HFFc6 (cell line): Measurements from ENCODE around the gene RHEB. TPM values are rescaled to one million over a fixed set of nuclear protein-coding genes. Genes with fewer than 3 reads are reported as not detected.

Source experiments
- DNase-seq: peaks from one replicate; pipeline ENCODE4 v3.0.0-alpha.2; 2018
- H3K27ac Mint-ChIP-seq: 2 replicates; pipeline ENCODE4 v1.8.0; 2020; ENCODE audit warnings: mild to moderate bottlenecking, mixed read lengths
- H3K27me3 Mint-ChIP-seq: 2 replicates; pipeline ENCODE4 v1.8.0; 2021; ENCODE audit warnings: mild to moderate bottlenecking, moderate library complexity, mixed read lengths; ENCODE audit not compliant: insufficient read depth
- H3K36me3 Mint-ChIP-seq: 2 replicates; pipeline ENCODE4 v1.8.0; 2021; ENCODE audit warnings: low read depth, mixed read lengths
- H3K4me1 Mint-ChIP-seq: 2 replicates; pipeline ENCODE4 v1.8.0; 2020; ENCODE audit warnings: low read depth, mixed read lengths
- H3K4me3 Mint-ChIP-seq: 2 replicates; pipeline ENCODE4 v1.8.0; 2020; ENCODE audit warnings: mild to moderate bottlenecking, moderate library complexity, mixed read lengths
- H3K9me3 Mint-ChIP-seq: 2 replicates; pipeline ENCODE4 v1.8.0; 2020; ENCODE audit warnings: mild to moderate bottlenecking, mixed read lengths
- long read RNA-seq: library from polyadenylated mRNA; unstranded; transcript quantifications from one replicate; pipeline ENCODE4 v2.0.0, GENCODE V29; 2019
- total RNA-seq, 6 experiments: library from RNA; stranded (reverse); fragmentation: NEBNext Ultra II Directional; extraction: Animal tissue kit (Norgen Biotek cat#: 25700); gene quantifications; 2 replicates in 1 of 6; 3 replicates in 5 of 6; pipeline ENCODE4 v1.2.3, GENCODE V29; 2021
- TF ChIP-seq, protein P1 (sequence below): fragments of 200-600 bp; sonication (generic); IDR thresholded peaks from 2 replicates; pipeline ENCODE4 v1.5.0; 2021; ENCODE audit warnings: antibody characterized with exemption, mild to moderate bottlenecking

Gene RHEB
- 100 to 1,000 TPM; 104 to 122 (median 118) TPM for total RNA-seq
- long read RNA-seq, transcript RHEB-201 (8 exons, 2,075 nt): major isoform, 159 of 174 reads
- long read RNA-seq, partial matches to known transcripts: 2 of 174 reads
- long read RNA-seq, other reads (novel, unspliced or antisense): 10 of 174 reads

DNA sequence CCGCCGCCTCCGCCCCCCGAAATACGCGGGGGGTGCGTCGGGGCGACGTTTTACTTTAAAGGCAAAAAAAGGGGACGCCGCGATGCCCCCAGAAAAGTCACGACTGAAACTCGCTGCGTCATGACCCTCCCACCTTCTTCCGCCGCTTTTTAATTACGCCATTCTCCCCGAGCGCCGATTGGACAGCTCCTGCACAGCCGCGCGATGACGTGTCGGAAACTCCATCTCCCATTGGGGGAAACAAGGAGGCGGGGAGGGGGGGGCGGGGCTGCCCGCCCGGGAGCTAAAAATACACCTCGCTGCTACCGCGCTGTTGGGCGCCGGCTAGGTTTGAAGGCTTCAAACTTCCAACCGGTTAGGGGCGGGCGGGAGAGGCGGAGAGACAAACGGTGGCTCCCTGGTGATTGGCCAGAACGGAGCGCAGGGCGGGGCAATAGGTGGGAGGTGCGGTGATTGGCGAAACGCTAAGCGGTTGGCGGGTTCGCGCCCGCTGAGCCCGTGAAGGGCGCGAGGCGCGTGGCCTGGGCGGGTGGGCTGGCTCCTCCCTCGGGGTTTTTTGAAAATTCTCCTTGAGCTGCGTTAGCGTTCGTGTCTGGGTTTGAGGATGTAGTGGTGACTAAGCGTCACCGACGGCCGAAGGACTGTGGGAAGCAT is at the start of gene RHEB:
TSS of gene RHEB (minus strand) at position 131 of the 654 bp plus-strand sequence. CDS start 384 bp downstream, outside the sequence.
- Mint-ChIP-seq H3K4me3 (peak within 1 kb of the TSS; percentile 99), H3K4me1 (peaks cover 38% of the 10 kb centered on the region), H3K9me3 (no peaks in the 10 kb centered on the region), H3K27me3 (peaks cover 5% of the 10 kb centered on the region), H3K27ac (peak within 1 kb of the TSS; percentile 97), H3K36me3 (peaks cover 16% of the 10 kb centered on the region)
- DNase-seq: peak; percentile 99
- TF ChIP-seq, protein P1, sequence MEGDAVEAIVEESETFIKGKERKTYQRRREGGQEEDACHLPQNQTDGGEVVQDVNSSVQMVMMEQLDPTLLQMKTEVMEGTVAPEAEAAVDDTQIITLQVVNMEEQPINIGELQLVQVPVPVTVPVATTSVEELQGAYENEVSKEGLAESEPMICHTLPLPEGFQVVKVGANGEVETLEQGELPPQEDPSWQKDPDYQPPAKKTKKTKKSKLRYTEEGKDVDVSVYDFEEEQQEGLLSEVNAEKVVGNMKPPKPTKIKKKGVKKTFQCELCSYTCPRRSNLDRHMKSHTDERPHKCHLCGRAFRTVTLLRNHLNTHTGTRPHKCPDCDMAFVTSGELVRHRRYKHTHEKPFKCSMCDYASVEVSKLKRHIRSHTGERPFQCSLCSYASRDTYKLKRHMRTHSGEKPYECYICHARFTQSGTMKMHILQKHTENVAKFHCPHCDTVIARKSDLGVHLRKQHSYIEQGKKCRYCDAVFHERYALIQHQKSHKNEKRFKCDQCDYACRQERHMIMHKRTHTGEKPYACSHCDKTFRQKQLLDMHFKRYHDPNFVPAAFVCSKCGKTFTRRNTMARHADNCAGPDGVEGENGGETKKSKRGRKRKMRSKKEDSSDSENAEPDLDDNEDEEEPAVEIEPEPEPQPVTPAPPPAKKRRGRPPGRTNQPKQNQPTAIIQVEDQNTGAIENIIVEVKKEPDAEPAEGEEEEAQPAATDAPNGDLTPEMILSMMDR: no peak

DNA sequence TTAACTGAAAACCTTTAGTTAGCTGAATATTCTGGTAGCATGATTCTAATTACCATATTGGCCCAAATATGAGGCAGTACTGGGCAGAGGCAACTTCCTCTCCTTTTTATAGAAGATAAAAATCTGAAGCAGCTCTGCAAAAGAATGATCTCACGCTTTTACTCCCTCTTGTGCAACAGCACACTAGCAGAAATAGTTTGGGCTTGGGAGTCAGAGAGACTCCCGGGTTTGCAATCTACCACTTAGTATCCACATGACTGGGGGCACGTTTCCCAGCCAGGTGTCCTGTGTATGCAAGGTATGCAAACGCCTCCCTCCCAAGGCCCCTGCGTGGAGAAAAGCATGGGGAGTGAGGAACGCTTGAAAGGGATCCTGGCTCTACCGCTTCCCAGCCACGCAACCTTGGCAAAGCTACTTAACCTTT is 47.2 kb upstream of the RHEB start:
- TF ChIP-seq, protein P1: no peak
- peaks cover 7% of the 10 kb centered on the region; the same call in 1 of the 2 replicates for H3K36me3 Mint-ChIP-seq
- H3K27ac Mint-ChIP-seq: peak overlapping the region; percentile 33; the same call in 1 of the 2 replicates
- no peak overlapping the region; the same call in 1 of the 2 replicates for H3K4me3 Mint-ChIP-seq
- H3K27me3 Mint-ChIP-seq: no peaks in the 10 kb centered on the region
- peaks cover 30% of the 10 kb centered on the region for H3K4me1 Mint-ChIP-seq
- H3K9me3 Mint-ChIP-seq: no peaks in the 10 kb centered on the region
- DNase-seq: peak; percentile 74

DNA sequence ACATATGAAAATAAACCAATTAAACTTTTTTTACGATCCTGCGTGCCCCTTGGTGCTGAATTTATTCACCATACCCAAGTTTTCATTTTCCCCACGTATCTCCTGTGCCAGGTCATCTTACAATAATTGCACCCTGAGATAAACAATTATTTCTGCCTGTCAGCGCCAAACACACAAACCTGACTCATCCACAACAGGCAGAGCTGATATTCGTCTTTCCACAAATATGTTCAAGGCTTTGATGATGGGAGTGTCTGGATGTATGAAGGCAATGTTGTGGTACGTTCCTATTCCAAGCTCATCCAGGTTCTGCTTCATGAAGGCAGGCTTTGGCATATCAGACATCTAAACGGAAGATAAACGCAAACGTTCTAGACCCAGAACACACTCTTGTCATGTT is 45.8 kb upstream of the RHEB start:
- Mint-ChIP-seq H3K4me1 (peaks cover 27% of the 10 kb centered on the region), H3K27ac (no peak overlapping the region), H3K9me3 (no peaks in the 10 kb centered on the region), H3K27me3 (no peaks in the 10 kb centered on the region), H3K36me3 (peaks cover 16% of the 10 kb centered on the region), H3K4me3 (no peak overlapping the region)
- TF ChIP-seq, protein P1: no peak
- DNase-seq: peak; percentile 37

GRCh38 chr7:151560243-151560642 is 40.5 kb upstream of the RHEB start:
- TF ChIP-seq, protein P1: no peak
- H3K36me3 Mint-ChIP-seq: peaks cover 39% of the 10 kb centered on the region
- H3K9me3 Mint-ChIP-seq: no peaks in the 10 kb centered on the region
- no peaks in the 10 kb centered on the region for H3K27me3 Mint-ChIP-seq
- DNase-seq: no peak
- H3K27ac Mint-ChIP-seq: no peak overlapping the region
- H3K4me1 Mint-ChIP-seq: peaks cover 20% of the 10 kb centered on the region
- H3K4me3 Mint-ChIP-seq: no peak overlapping the region

DNA sequence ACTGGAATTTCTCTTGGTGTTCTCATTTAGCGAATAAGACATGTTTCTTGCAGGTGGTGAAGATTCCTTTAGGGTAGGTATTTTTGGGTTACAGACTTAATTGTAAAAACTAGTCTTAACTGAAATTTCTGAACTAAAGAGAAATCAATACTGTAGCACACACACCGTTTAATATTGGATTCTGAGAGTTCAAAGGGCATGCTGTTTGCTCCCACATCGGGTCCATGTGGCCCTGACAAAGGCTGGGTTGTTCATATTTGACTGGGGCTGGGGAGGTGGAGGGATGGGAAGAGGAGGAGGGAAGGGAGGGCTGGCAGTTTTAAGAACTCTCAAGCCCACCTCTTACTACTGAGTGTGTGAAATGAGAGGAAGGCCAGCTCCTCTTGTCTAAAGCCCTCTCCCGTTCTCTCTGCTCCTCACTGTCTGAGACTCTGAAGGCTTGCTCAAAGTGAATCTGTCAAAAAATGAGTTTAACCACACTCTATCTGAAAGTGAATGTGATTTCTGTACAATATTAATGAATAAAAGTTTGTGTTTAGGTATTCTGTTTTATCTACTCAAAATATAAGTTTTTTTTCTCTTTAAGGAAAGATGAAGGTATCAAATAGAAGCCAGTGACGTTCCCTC is 40.0 kb upstream of the RHEB start:
- TF ChIP-seq, protein P1: no peak
- H3K27ac Mint-ChIP-seq: no peak overlapping the region

More for the DNA sequence above, 40.0 kb upstream of the RHEB start:
- Mint-ChIP-seq H3K4me3 (no peak overlapping the region), H3K27me3 (no peaks in the 10 kb centered on the region; the same call in 1 of the 2 replicates), H3K9me3 (no peaks in the 10 kb centered on the region), H3K36me3 (peaks cover 39% of the 10 kb centered on the region), H3K4me1 (peaks cover 19% of the 10 kb centered on the region)
- DNase-seq: no peak
